ENCODE data around the gene SUSD4. TPM values are rescaled to one million over a fixed set of nuclear protein-coding genes. Genes with fewer than 3 reads are reported as not detected.

Gene SUSD4
- polyA plus RNA-seq, 4 donors, result 0.27 to 1.5 (median 0.61) TPM; not detected in 1

- peaks cover 0 to 2% (median 0%) of the 10 kb centered on the region in 3 donors for H3K27me3 ChIP-seq (ENCODE audit: control insufficient read depth in 3 of 3, insufficient read depth in 3 of 3, low read length in 3 of 3)
- H3K9me3 ChIP-seq (ENCODE audit: control insufficient read depth in 2 of 2, insufficient read depth in 1 of 2, low read depth in 1 of 2, low read length in 1 of 2), result peaks cover 0 to 14% of the 10 kb centered on the region in 2 donors
- H3K36me3 ChIP-seq (ENCODE audit: control insufficient read depth in 3 of 3, insufficient read depth in 2 of 3, low read depth in 1 of 3, low read length in 3 of 3), result no peaks in the 10 kb centered on the region
- DNase-seq (no peak), FAIRE-seq (no peak)
- no peak overlapping the region for H3K4me3 ChIP-seq (ENCODE audit: low read depth in 1 of 3, low read length in 3 of 3)
- H3K27ac ChIP-seq (ENCODE audit: low read depth in 1 of 3, low read length in 2 of 3), result no peak overlapping the region
- no peaks in the 10 kb centered on the region for H3K4me1 ChIP-seq (ENCODE audit: control insufficient read depth in 3 of 3, insufficient read depth in 2 of 3, low read depth in 1 of 3, low read length in 2 of 3)
- WGBS, 3 donors, result 67 to 69% (median 68%) methylated on average over 2 of the region's 2 CpGs
Measured at GRCh38 chr1:223222377-223222776, 141.6 kb downstream of the SUSD4 start.

- H3K4me3 ChIP-seq (ENCODE audit: low read depth in 1 of 3, low read length in 3 of 3), result no peak overlapping the region
- 94 to 95% (median 94%) methylated on average over 8 of the region's 8 CpGs for WGBS, 3 donors
- no peaks in the 10 kb centered on the region for H3K4me1 ChIP-seq (ENCODE audit: control insufficient read depth in 3 of 3, insufficient read depth in 2 of 3, low read depth in 1 of 3, low read length in 2 of 3)
- no peak for DNase-seq
- H3K36me3 ChIP-seq (ENCODE audit: control insufficient read depth in 3 of 3, insufficient read depth in 2 of 3, low read depth in 1 of 3, low read length in 3 of 3), result no peaks in the 10 kb centered on the region
- H3K9me3 ChIP-seq (ENCODE audit: control insufficient read depth in 2 of 2, insufficient read depth in 1 of 2, low read depth in 1 of 2, low read length in 1 of 2), result peaks cover 0 to 14% of the 10 kb centered on the region in 2 donors
- peaks cover 0 to 2% (median 0%) of the 10 kb centered on the region in 3 donors for H3K27me3 ChIP-seq (ENCODE audit: control insufficient read depth in 3 of 3, insufficient read depth in 3 of 3, low read length in 3 of 3)
- no peak for FAIRE-seq
- no peak overlapping the region for H3K27ac ChIP-seq (ENCODE audit: low read depth in 1 of 3, low read length in 2 of 3)
Measured at GRCh38 chr1:223221686-223222085, 142.3 kb downstream of the SUSD4 start.

- H3K4me1 ChIP-seq (ENCODE audit: control insufficient read depth in 3 of 3, insufficient read depth in 2 of 3, low read depth in 1 of 3, low read length in 2 of 3), result no peaks in the 10 kb centered on the region
- H3K27me3 ChIP-seq (ENCODE audit: control insufficient read depth in 3 of 3, insufficient read depth in 3 of 3, low read length in 3 of 3), result no peaks in the 10 kb centered on the region
- DNase-seq (no peak), FAIRE-seq (no peak)
- H3K9me3 ChIP-seq (ENCODE audit: control insufficient read depth in 2 of 2, insufficient read depth in 1 of 2, low read depth in 1 of 2, low read length in 1 of 2), result peaks cover 0 to 14% of the 10 kb centered on the region in 2 donors
- H3K4me3 ChIP-seq (ENCODE audit: low read depth in 1 of 3, low read length in 3 of 3), result no peak overlapping the region
- WGBS, 3 donors, result 73 to 91% (median 84%) methylated on average over 4 of the region's 4 CpGs
- no peak overlapping the region for H3K27ac ChIP-seq (ENCODE audit: low read depth in 1 of 3, low read length in 2 of 3)
- no peaks in the 10 kb centered on the region for H3K36me3 ChIP-seq (ENCODE audit: control insufficient read depth in 3 of 3, insufficient read depth in 2 of 3, low read depth in 1 of 3, low read length in 3 of 3)
Measured at GRCh38 chr1:223219846-223220610, 143.9 kb downstream of the SUSD4 start.

- H3K4me3 ChIP-seq (ENCODE audit: low read depth in 1 of 3, low read length in 3 of 3), result no peak overlapping the region
- no peak overlapping the region for H3K27ac ChIP-seq (ENCODE audit: low read depth in 1 of 3, low read length in 2 of 3)
- DNase-seq (no peak), FAIRE-seq (no peak)
- H3K27me3 ChIP-seq (ENCODE audit: control insufficient read depth in 3 of 3, insufficient read depth in 3 of 3, low read length in 3 of 3), result no peaks in the 10 kb centered on the region
- H3K36me3 ChIP-seq (ENCODE audit: control insufficient read depth in 3 of 3, insufficient read depth in 2 of 3, low read depth in 1 of 3, low read length in 3 of 3), result no peaks in the 10 kb centered on the region
- H3K4me1 ChIP-seq (ENCODE audit: control insufficient read depth in 3 of 3, insufficient read depth in 2 of 3, low read depth in 1 of 3, low read length in 2 of 3), result no peaks in the 10 kb centered on the region
- peaks cover 0 to 14% of the 10 kb centered on the region in 2 donors for H3K9me3 ChIP-seq (ENCODE audit: control insufficient read depth in 2 of 2, insufficient read depth in 1 of 2, low read depth in 1 of 2, low read length in 1 of 2)
Measured at GRCh38 chr1:223219318-223219635, 144.7 kb downstream of the SUSD4 start.

- H3K36me3 ChIP-seq (ENCODE audit: control insufficient read depth in 3 of 3, insufficient read depth in 2 of 3, low read depth in 1 of 3, low read length in 3 of 3), result no peaks in the 10 kb centered on the region
- no peaks in the 10 kb centered on the region for H3K4me1 ChIP-seq (ENCODE audit: control insufficient read depth in 3 of 3, insufficient read depth in 2 of 3, low read depth in 1 of 3, low read length in 2 of 3)
- H3K4me3 ChIP-seq (ENCODE audit: low read depth in 1 of 3, low read length in 3 of 3), result no peak overlapping the region
- H3K9me3 ChIP-seq (ENCODE audit: control insufficient read depth in 2 of 2, insufficient read depth in 1 of 2, low read depth in 1 of 2, low read length in 1 of 2), result peaks cover 0 to 14% of the 10 kb centered on the region in 2 donors
- no peak for FAIRE-seq
- no peaks in the 10 kb centered on the region for H3K27me3 ChIP-seq (ENCODE audit: control insufficient read depth in 3 of 3, insufficient read depth in 3 of 3, low read length in 3 of 3)
- no peak for DNase-seq
- no peak overlapping the region for H3K27ac ChIP-seq (ENCODE audit: low read depth in 1 of 3, low read length in 2 of 3)
- WGBS, 3 donors, result 81 to 87% (median 86%) methylated on average over 4 of the region's 4 CpGs
Measured at GRCh38 chr1:223217781-223218180, 146.2 kb downstream of the SUSD4 start.

GRCh38 chr1:223216531-223217205, 147.3 kb downstream of the SUSD4 start:
- FAIRE-seq, result no peak
- Histone ChIP-seq H3K4me3 (ENCODE audit: low read depth in 1 of 3, low read length in 3 of 3) (no peak overlapping the region), H3K36me3 (ENCODE audit: control insufficient read depth in 3 of 3, insufficient read depth in 2 of 3, low read depth in 1 of 3, low read length in 3 of 3) (no peaks in the 10 kb centered on the region), H3K27ac (ENCODE audit: low read depth in 1 of 3, low read length in 2 of 3) (no peak overlapping the region), H3K27me3 (ENCODE audit: control insufficient read depth in 3 of 3, insufficient read depth in 3 of 3, low read length in 3 of 3) (no peaks in the 10 kb centered on the region), H3K4me1 (ENCODE audit: control insufficient read depth in 3 of 3, insufficient read depth in 2 of 3, low read depth in 1 of 3, low read length in 2 of 3) (no peaks in the 10 kb centered on the region), H3K9me3 (ENCODE audit: control insufficient read depth in 2 of 2, insufficient read depth in 1 of 2, low read depth in 1 of 2, low read length in 1 of 2) (peaks cover 0 to 14% of the 10 kb centered on the region in 2 donors)
- no peak for DNase-seq
- WGBS, 3 donors, result 76 to 85% (median 76%) methylated on average over 5 of the region's 5 CpGs

GRCh38 chr1:223216074-223216473, 147.9 kb downstream of the SUSD4 start:
- H3K27me3 ChIP-seq (ENCODE audit: control insufficient read depth in 3 of 3, insufficient read depth in 3 of 3, low read length in 3 of 3), result no peaks in the 10 kb centered on the region
- WGBS, 3 donors, result 85 to 90% (median 90%) methylated on average over 6 of the region's 6 CpGs
- FAIRE-seq (no peak), DNase-seq (no peak)
- no peak overlapping the region for H3K4me3 ChIP-seq (ENCODE audit: low read depth in 1 of 3, low read length in 3 of 3)
- no peak overlapping the region for H3K27ac ChIP-seq (ENCODE audit: low read depth in 1 of 3, low read length in 2 of 3)
- no peaks in the 10 kb centered on the region for H3K4me1 ChIP-seq (ENCODE audit: control insufficient read depth in 3 of 3, insufficient read depth in 2 of 3, low read depth in 1 of 3, low read length in 2 of 3)
- H3K9me3 ChIP-seq (ENCODE audit: control insufficient read depth in 2 of 2, insufficient read depth in 1 of 2, low read depth in 1 of 2, low read length in 1 of 2), result peaks cover 0 to 14% of the 10 kb centered on the region in 2 donors
- H3K36me3 ChIP-seq (ENCODE audit: control insufficient read depth in 3 of 3, insufficient read depth in 2 of 3, low read depth in 1 of 3, low read length in 3 of 3), result no peaks in the 10 kb centered on the region

GRCh38 chr1:223215026-223215425, 148.9 kb downstream of the SUSD4 start:
- peaks cover 0 to 14% of the 10 kb centered on the region in 2 donors for H3K9me3 ChIP-seq (ENCODE audit: control insufficient read depth in 2 of 2, insufficient read depth in 1 of 2, low read depth in 1 of 2, low read length in 1 of 2)
- FAIRE-seq (no peak), DNase-seq (no peak)
- H3K4me3 ChIP-seq (ENCODE audit: low read depth in 1 of 3, low read length in 3 of 3), result no peak overlapping the region
- H3K36me3 ChIP-seq (ENCODE audit: control insufficient read depth in 3 of 3, insufficient read depth in 2 of 3, low read depth in 1 of 3, low read length in 3 of 3), result no peaks in the 10 kb centered on the region
- no peaks in the 10 kb centered on the region for H3K27me3 ChIP-seq (ENCODE audit: control insufficient read depth in 3 of 3, insufficient read depth in 3 of 3, low read length in 3 of 3)
- H3K27ac ChIP-seq (ENCODE audit: low read depth in 1 of 3, low read length in 2 of 3), result no peak overlapping the region
- H3K4me1 ChIP-seq (ENCODE audit: control insufficient read depth in 3 of 3, insufficient read depth in 2 of 3, low read depth in 1 of 3, low read length in 2 of 3), result no peaks in the 10 kb centered on the region
- WGBS, 3 donors, result 89 to 93% (median 92%) methylated on average over 6 of the region's 6 CpGs
